ENCODE measurements around the gene OSMR.

- TF ChIP-seq CTCF (IDR thresholded peaks at IDR 0.05) (no peak), POLR2A (IDR thresholded peaks at IDR 0.05) (no peak), POLR2AphosphoS5 (IDR thresholded peaks at IDR 0.05) (no peak)
These were observed 43.7 kb upstream of the OSMR start for GRCh38 chr5:38802125-38802524.

Measured in transverse colon (tissue), 4 donors.